Hepatocyte (in vitro differentiated cells): ENCODE data around the gene TOX3. TPM values are rescaled to one million over a fixed set of nuclear protein-coding genes. Genes with fewer than 3 reads are reported as not detected.

Experiments used
- DNase-seq: peaks from one replicate; pipeline ENCODE4 v3.0.0-alpha.2; 2016; ENCODE audit warnings: low spot score
- H2AFZ ChIP-seq: fragments of 200-600 bp; sonication (generic); 2 replicates; pipeline ENCODE4 v1.6.0; 2016; ENCODE audit warnings: antibody characterized with exemption, mild to moderate bottlenecking
- H3K27ac ChIP-seq: fragments of 200-600 bp; sonication (generic); 2 replicates; pipeline ENCODE4 v1.5.1; 2016; ENCODE audit warnings: mild to moderate bottlenecking
- H3K27me3 ChIP-seq: fragments of 200-600 bp; sonication (generic); 2 replicates; pipeline ENCODE4 v1.6.1; 2016
- H3K36me3 ChIP-seq: fragments of 200-600 bp; sonication (generic); replicated peaks from 2 replicates; pipeline ENCODE4 v1.5.1; 2016; ENCODE audit warnings: low read depth; ENCODE audit not compliant: insufficient read depth
- H3K4me1 ChIP-seq: fragments of 200-600 bp; sonication (generic); 2 replicates; pipeline ENCODE4 v1.5.1; 2016; ENCODE audit warnings: mild to moderate bottlenecking, moderate library complexity; ENCODE audit not compliant: insufficient read depth
- H3K4me2 ChIP-seq: fragments of 200-600 bp; sonication (generic); 2 replicates; pipeline ENCODE4 v1.6.0; 2016
- H3K4me3 ChIP-seq: fragments of 200-600 bp; sonication (generic); 2 replicates; pipeline ENCODE4 v1.5.1; 2016; ENCODE audit warnings: mild to moderate bottlenecking
- H3K79me2 ChIP-seq: fragments of 200-600 bp; sonication (generic); 2 replicates; pipeline ENCODE4 v1.6.0; 2017; ENCODE audit warnings: mild to moderate bottlenecking
- H3K9me2 ChIP-seq: fragments of 200-600 bp; sonication (generic); replicated peaks from 2 replicates; pipeline ENCODE4 v1.6.0; 2017; ENCODE audit warnings: mild to moderate bottlenecking; ENCODE audit not compliant: insufficient read depth
- H3K9me3 ChIP-seq: fragments of 200-600 bp; sonication (generic); 2 replicates; pipeline ENCODE4 v1.5.1; 2016; ENCODE audit warnings: low read depth, mild to moderate bottlenecking
- H4K20me1 ChIP-seq: fragments of 200-600 bp; sonication (generic); 2 replicates; pipeline ENCODE4 v1.6.0; 2016; ENCODE audit warnings: mild to moderate bottlenecking; ENCODE audit not compliant: insufficient read depth, poor library complexity, severe bottlenecking
- EZH2 ChIP-seq: fragments of 200-600 bp; sonication (generic); IDR thresholded peaks from 2 replicates; pipeline ENCODE4 v1.6.1; 2016; ENCODE audit warnings: antibody characterized with exemption, mild to moderate bottlenecking, borderline replicate concordance
- EZH2phosphoT487 ChIP-seq: fragments of 200-600 bp; sonication (generic); IDR thresholded peaks from one replicate; pipeline ENCODE4 v1.6.1; 2018; ENCODE audit warnings: antibody characterized with exemption, mild to moderate bottlenecking, low read depth, moderate library complexity; ENCODE audit not compliant: unreplicated experiment, severe bottlenecking
- WGBS: methylation state at CpG from one replicate; pipeline ENCODE4 v1.1.6; 2016; ENCODE audit warnings: low lambda C conversion rate; ENCODE audit errors: missing lambda C conversion rate; 5-methylcytosine and 5-hydroxymethylcytosine counted together
- polyA plus RNA-seq: library from polyadenylated mRNA; unstranded; fragments of >200 nt; fragmentation: Nextera tagmentation; extraction: Ambion mirVana; gene quantifications from 2 replicates; pipeline ENCODE4 v1.2.1, GENCODE V29; 2016
- total RNA-seq: library from RNA; depleted of rRNA; stranded (reverse); fragments of >200 nt; gene quantifications from 2 replicates; pipeline ENCODE4 v1.2.3, GENCODE V29; 2014
- TF ChIP-seq, protein P1 (sequence below): fragments of 200-600 bp; sonication (generic); IDR thresholded peaks from 2 replicates; pipeline ENCODE4 v1.5.1; 2016; ENCODE audit warnings: antibody characterized with exemption, mild to moderate bottlenecking; ENCODE audit not compliant: poor library complexity

Gene TOX3
- total and polyA plus RNA-seq, 2 experiments from 2014 or later: 11.8 to 23.6 TPM

DNA sequence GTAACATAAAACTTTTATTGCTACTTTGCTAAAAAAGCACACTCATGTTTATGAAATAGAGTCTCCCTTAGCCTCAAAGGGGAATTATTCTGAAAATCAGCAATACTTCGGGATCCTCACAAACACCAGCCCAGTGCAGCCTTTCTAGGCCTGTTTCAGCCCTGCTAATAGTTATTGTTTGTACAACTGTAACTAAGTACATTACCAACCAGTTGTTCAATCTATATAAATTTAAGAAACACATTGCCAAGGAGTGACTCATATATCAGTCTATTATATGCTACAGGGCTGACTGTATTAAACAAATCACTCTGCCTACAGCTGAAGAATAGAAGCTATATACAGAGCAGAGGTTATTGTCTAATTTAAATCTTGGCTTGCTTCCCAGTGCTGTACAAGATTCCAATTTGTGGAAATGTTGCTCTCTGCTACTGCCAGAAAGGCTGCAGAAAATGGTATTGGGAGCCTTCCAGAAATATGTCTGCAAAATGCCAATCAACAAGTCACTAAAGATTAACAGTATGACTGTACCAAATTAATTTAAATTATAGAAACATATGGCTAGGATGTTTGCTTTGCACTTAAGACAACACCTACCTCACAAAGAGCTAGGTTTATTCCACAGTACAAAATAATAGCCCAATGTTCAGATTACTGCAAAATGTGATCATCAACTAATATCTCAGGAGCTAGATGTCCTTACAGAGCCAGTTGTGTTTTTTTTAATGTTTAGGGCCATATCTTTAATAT is 49.7 kb downstream of the TOX3 start:
- Histone ChIP-seq H3K79me2 (peaks cover 55% of the 10 kb centered on the region), H3K36me3 (no peaks in the 10 kb centered on the region), H3K4me2 (peak overlapping the region; percentile 57), H3K9me3 (no peaks in the 10 kb centered on the region), H3K27me3 (no peaks in the 10 kb centered on the region), H2AFZ (no peak overlapping the region), H4K20me1 (no peaks in the 10 kb centered on the region), H3K4me3 (no peak overlapping the region), H3K9me2 (no peaks in the 10 kb centered on the region), H3K27ac (peak overlapping the region; percentile 2), H3K4me1 (peaks cover 36% of the 10 kb centered on the region)
- TF ChIP-seq, protein P1, sequence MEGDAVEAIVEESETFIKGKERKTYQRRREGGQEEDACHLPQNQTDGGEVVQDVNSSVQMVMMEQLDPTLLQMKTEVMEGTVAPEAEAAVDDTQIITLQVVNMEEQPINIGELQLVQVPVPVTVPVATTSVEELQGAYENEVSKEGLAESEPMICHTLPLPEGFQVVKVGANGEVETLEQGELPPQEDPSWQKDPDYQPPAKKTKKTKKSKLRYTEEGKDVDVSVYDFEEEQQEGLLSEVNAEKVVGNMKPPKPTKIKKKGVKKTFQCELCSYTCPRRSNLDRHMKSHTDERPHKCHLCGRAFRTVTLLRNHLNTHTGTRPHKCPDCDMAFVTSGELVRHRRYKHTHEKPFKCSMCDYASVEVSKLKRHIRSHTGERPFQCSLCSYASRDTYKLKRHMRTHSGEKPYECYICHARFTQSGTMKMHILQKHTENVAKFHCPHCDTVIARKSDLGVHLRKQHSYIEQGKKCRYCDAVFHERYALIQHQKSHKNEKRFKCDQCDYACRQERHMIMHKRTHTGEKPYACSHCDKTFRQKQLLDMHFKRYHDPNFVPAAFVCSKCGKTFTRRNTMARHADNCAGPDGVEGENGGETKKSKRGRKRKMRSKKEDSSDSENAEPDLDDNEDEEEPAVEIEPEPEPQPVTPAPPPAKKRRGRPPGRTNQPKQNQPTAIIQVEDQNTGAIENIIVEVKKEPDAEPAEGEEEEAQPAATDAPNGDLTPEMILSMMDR: no peak
- TF ChIP-seq EZH2 (no peak), EZH2phosphoT487 (no peak)
- peak; percentile 60 for DNase-seq
- 41% methylated on average over 1 of the region's 1 CpG for WGBS

DNA sequence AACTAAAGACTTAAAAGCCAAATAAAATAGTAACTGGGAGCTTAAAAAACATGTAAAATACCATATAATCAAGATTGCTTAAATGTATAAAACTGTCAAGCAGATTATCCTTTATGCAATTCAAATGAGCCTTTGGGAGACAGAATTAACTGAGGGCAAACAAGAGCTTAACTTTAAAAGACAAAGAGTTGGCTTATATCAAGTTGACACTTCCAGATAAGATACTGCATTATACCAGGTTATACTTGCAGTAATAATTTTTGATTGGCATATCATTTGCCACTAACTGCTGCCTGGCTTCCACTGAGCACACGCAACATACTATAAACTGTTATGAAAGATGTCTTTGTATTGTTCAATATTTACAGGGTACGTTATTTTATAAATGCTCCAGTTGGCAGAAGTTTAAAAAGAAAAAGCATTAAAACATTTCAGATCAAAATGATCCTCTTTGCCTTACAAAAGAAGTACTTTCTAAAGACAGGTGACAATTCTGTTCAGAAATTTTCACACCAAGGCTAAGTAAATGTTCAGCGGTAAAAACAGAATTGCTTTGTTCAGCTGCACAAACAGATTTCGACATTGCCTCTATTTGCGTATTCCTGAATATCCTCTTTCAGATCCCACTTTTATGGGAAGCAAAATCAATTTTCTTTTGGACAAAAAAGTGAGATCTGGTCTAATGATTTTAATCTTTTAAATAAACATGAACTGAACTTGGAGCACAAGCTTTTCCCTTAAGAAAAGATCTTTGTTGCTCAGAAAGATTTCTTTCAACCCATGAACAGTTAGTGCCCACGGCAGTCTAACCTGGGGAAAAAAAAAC is 50.7 kb downstream of the TOX3 start:
- peaks cover 36% of the 10 kb centered on the region for H3K4me1 ChIP-seq

DNA sequence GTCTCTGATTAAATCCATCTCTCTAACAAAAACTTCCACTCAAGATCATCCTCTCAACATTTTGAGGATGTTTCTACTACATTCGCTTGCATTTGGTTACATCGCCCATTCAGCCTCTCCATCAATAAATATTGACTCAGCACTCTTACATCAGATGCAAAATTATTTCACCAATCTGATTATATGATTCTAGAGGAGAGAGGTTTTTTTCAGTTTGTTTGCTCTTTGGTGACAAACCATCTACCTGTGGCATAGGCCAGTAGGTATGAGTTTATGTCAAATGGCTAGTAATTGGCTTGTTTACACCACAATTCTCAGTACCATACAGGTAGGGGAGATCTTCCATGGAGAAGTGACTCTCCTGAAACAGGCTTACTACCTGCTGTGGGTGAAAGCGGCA is 52.3 kb downstream of the TOX3 start:
- no peaks in the 10 kb centered on the region for H4K20me1 ChIP-seq
- H3K27ac ChIP-seq: no peak overlapping the region
- H3K4me3 ChIP-seq: no peak overlapping the region
- no peak for DNase-seq
- WGBS: 92% methylated on average over 3 of the region's 3 CpGs
- no peak overlapping the region for H3K4me2 ChIP-seq
- H3K27me3 ChIP-seq: no peaks in the 10 kb centered on the region
- H2AFZ ChIP-seq: no peak overlapping the region
- no peaks in the 10 kb centered on the region for H3K36me3 ChIP-seq
- peaks cover 36% of the 10 kb centered on the region for H3K4me1 ChIP-seq
- no peaks in the 10 kb centered on the region for H3K9me3 ChIP-seq
- peaks cover 57% of the 10 kb centered on the region for H3K79me2 ChIP-seq
- TF ChIP-seq, protein P1: no peak
- TF ChIP-seq EZH2 (no peak), EZH2phosphoT487 (no peak)
- H3K9me2 ChIP-seq: no peaks in the 10 kb centered on the region

More for the DNA sequence above, 50.7 kb downstream of the TOX3 start:
- Histone ChIP-seq H3K36me3 (no peaks in the 10 kb centered on the region), H3K9me3 (no peaks in the 10 kb centered on the region), H2AFZ (no peak overlapping the region), H3K79me2 (peaks cover 56% of the 10 kb centered on the region), H3K27ac (peak overlapping the region; percentile 2), H3K27me3 (no peaks in the 10 kb centered on the region), H3K9me2 (no peaks in the 10 kb centered on the region), H3K4me3 (no peak overlapping the region), H3K4me2 (peak overlapping the region; percentile 57), H4K20me1 (no peaks in the 10 kb centered on the region)
- WGBS: 38% methylated on average over 6 of the region's 6 CpGs
- DNase-seq: no peak
- TF ChIP-seq, protein P1: no peak
- no peak for TF ChIP-seq EZH2phosphoT487
- TF ChIP-seq EZH2: no peak
